ENCODE data around the gene OR51F1.
"Not testable (repeated sequence)": the region's sequence is repeated elsewhere in the genome, so short reads cannot be mapped to it uniquely, and the experiment has no call there.

Gene OR51F1

GRCh38 chr11:4769838-4770237 is at the start of gene OR51F1:
OR51F1 (minus strand) TSS chr11:4769938; CDS start chr11:4769938, 0 bp downstream.
- no peak for DNase-seq

GRCh38 chr11:4809246-4809645 is 39.5 kb upstream of the OR51F1 start:
- no peak for DNase-seq

DNA sequence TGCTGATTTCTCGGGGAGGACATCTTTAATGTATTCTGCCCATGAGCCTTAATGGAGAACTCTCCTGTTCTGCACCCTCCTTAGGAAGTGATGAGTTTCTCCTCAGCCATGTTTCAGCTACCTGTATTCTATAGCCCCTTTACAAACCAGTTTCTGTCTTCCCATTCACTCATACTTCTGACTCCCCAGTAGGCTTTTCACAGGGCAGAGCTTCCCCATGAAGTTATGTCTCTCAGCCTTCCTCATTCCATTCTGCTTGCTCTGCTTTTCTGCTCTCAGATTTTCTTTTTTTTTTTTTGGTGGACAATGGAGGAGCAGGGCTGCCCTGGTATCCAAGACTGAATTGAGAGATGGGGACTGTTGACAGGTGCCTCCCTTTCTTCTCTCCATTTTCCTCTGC is 38.7 kb upstream of the OR51F1 start:
- DNase-seq = no peak

- no peak for DNase-seq
These were observed 34.5 kb upstream of the OR51F1 start, which contains the start of gene OR52R1 for GRCh38 chr11:4804280-4804679. OR52R1 (minus strand) TSS chr11:4804380; CDS start chr11:4804380, 0 bp downstream.

GRCh38 chr11:4801316-4801715 is 31.6 kb upstream of the OR51F1 start:
- DNase-seq = not testable (repeated sequence)

DNA sequence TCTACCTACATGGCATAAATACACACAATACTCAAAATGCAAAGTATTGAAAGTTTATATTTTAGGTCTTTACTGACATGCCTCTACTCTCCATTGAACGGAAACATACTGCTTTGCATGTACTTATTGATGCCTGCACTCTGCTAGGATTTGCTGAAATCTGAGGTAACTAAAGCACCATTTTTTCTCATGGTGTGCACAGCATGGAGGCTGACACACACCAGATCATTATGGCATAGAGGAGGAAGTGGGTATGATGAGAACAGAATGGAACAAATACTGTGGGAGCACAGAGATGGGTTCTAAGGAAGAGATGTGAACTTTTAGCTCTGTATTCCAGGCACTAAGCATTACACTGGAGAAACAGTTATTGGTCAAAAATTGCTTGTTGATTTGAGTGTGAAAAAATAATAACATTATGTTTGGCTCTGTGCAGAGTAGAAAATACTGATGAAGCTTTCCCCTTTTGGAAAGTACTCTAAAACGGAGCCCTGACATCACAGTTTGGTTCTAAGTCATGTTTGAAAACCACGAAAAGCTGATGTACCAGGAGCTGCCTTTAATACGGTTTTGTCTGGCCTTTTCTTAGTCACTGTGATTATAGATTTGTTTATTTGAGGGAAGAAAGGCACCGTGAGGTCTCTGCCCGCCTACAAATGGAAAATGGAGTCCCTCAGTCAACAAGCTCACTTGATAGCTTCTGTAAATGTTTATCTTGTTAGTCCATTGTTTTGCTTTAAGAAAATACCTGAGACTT is 28.9 kb upstream of the OR51F1 start:
- peak; percentile 2 for DNase-seq

GRCh38 chr11:4797206-4797605 is 27.5 kb upstream of the OR51F1 start:
- no peak for DNase-seq

- DNase-seq = no peak
These were observed 12.7 kb upstream of the OR51F1 start for GRCh38 chr11:4782454-4782853.

GRCh38 chr11:4768094-4768493 is 1.6 kb downstream of the OR51F1 start:
- DNase-seq = no peak

GRCh38 chr11:4766420-4767043 is 3.2 kb downstream of the OR51F1 start:
- DNase-seq = no peak

DNA sequence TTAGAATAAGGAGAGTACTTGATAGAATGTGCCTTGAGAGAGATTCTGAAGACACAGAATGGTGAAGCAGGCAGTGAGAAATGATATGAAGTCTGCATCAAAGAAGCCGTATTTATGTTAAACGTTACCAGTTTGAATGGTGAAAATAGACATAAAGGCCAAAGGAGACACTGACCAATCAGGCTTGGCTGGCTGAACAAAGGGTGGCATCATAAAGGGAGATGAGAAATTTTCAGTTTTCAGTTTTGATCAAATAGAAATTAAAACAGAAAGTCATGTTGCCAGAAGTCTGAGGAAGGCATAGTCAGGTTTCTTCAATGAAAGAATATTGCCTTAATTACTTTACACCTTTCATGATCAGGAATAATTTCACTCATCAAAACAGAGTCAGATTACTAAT is 6.6 kb downstream of the OR51F1 start:
- peak; percentile 1 for DNase-seq

DNA sequence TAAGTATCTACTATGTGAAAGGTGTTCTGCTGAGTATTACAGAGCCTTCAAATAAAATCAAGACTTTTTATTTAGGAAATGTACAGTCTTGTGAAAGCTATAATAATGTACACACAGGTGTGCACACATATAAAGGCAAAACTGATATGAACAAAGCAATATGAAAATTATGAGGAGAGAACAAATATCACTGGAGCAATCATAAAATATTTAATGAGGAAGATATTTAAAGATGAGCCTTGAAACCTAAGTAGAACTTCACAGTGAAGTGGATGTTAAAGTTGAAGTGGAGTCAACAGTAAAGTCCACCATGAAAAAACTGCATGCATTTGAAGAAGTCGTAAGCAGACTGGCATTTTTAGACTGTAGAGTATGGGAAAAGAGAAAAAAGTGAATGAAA is 18.5 kb downstream of the OR51F1 start:
- no peak for DNase-seq

- no peak for DNase-seq
These were observed 21.3 kb downstream of the OR51F1 start for GRCh38 chr11:4748438-4748837.

GRCh38 chr11:4740735-4741134 is 29.0 kb downstream of the OR51F1 start:
- DNase-seq = no peak

- DNase-seq = no peak
These were observed 42.6 kb downstream of the OR51F1 start for GRCh38 chr11:4727171-4727570.

DNA sequence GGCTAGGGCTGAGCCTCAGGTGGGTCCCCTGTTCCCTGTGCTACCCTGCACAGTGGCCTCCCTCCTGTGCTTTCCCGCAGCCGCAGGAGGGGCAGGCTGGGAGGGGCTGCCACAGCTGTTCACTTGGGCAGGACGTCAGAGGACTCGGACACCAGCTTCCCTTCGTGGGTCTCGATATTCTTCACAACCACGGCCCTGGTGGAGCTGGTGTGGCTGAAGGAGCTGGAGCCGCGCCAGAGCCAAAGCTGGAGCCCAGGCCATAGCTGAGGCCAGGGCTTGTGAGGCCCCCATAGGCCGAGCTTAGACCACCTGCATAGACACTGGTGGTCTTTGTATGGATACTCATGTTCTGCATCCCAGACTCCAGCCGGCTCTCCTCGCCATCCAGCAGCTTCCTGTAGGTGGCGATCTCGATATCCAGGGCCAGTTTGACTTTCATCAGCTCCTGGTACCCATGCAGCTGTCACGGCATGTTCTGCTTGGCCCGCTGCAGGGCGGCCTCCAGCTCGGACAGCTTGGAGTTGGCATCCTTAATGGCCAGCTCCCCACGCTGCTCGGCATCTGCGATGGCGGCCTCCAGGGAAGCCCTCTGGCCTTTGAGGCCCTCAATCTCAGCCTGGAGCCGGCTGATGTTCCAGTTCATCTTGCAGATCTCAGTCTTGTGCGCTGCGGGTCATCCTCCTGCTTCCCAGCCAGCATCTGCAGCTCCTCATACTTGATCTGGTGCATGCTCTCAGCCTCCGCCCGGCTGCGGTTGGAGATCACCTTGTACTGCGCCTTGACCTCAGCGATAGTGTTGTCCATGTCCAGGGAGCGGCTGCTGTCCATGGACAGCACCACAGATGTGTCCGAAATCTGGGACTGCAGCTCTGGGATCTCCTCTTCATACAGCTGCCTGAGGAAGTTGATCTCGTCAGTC is 46.9 kb downstream of the OR51F1 start:
- not testable (repeated sequence) for DNase-seq

Data from activated CD4-positive, alpha-beta T cell treated with anti-CD3 and anti-CD28 coated beads, Interleukin-2, Interleukin-6, amounts not matched to agents 100 ng/mL and 50 ng/mL, durations not matched to agents 16 hours and 8 hours (primary cell).